Transverse colon (tissue), 4 donors: Measurements from ENCODE around the gene SPG11.
A peak's percentile ranks its signal among the peaks of the same experiment; 100 is the strongest.

Experiments used
- EP300 ChIP-seq: sonication (generic); formaldehyde crosslinking; IDR thresholded peaks from one replicate; pipeline ENCODE4 v1.6.1; 2017; ENCODE audit warnings: antibody characterized with exemption, low read depth
- POLR2A ChIP-seq: fragments of 450-650 bp; IDR thresholded peaks from one replicate; pipeline ENCODE4 v1.6.1; 2016; ENCODE audit warnings: antibody characterized with exemption, mild to moderate bottlenecking, moderate library complexity
- POLR2AphosphoS5 ChIP-seq, 3 donors: sonication (generic); formaldehyde crosslinking; IDR thresholded peaks; one replicate each; pipeline ENCODE4 v1.6.1; 2016; ENCODE audit warnings: antibody characterized with exemption in 3 of 3
- TF ChIP-seq, protein P1 (sequence below), 5 experiments: fragments of 200-600 bp in 3 of 5; fragments of 450-650 bp in 2 of 5; sonication (generic) in 3 of 5; IDR thresholded peaks; 1 replicate in 2 of 5; 2 replicates in 3 of 5; pipeline ENCODE4 v1.5.1; 2016 to 2017; ENCODE audit warnings: antibody characterized with exemption in 5 of 5, inconsistent platforms in 3 of 5, mild to moderate bottlenecking in 2 of 5, moderate library complexity in 1 of 5

DNA sequence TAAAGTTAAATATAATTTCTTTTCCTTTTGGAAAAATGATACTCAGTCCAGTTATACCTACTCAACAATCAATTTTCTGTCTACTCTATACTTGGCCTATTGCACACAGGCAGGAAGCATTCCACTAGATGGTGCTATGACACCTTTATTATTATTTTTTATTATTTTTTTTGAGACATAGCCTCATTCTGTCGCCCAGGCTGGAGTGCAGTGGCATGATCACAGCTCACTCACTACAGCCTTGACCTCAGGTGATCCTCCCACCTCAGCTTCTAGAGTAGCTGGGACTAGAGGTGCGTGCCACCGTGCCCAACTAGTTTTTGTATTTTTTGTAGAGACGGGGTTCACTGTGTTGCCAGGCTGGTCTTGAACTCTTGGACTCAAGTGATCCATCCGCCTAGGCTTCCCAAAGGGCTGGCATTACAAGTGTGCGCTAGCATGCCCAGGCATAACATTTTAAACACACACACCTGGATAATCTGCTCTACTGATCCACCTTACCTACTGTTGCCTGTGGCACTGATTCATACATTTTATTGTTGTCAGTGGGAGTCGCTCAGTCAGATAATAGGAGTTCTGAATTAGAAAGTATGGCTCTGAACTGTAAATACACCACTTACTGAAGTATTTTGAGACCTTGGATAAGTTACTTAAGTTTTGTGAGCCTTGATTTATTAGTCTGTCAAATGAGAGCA is 70.3 kb downstream of the SPG11 start:
- TF ChIP-seq, protein P1, sequence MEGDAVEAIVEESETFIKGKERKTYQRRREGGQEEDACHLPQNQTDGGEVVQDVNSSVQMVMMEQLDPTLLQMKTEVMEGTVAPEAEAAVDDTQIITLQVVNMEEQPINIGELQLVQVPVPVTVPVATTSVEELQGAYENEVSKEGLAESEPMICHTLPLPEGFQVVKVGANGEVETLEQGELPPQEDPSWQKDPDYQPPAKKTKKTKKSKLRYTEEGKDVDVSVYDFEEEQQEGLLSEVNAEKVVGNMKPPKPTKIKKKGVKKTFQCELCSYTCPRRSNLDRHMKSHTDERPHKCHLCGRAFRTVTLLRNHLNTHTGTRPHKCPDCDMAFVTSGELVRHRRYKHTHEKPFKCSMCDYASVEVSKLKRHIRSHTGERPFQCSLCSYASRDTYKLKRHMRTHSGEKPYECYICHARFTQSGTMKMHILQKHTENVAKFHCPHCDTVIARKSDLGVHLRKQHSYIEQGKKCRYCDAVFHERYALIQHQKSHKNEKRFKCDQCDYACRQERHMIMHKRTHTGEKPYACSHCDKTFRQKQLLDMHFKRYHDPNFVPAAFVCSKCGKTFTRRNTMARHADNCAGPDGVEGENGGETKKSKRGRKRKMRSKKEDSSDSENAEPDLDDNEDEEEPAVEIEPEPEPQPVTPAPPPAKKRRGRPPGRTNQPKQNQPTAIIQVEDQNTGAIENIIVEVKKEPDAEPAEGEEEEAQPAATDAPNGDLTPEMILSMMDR (IDR thresholded peaks at IDR 0.05), result peak; percentile 11 to 33 (median 18)
- TF ChIP-seq POLR2A, result no peak
- no peak for TF ChIP-seq POLR2AphosphoS5 (IDR thresholded peaks at IDR 0.05)
- no peak for TF ChIP-seq EP300
